Neural cell (in vitro differentiated cells): ENCODE measurements around the gene USP17L30.
"Not testable (repeated sequence)": the region's sequence is repeated elsewhere in the genome, so short reads cannot be mapped to it uniquely, and the experiment has no call there.

Source experiments
- EP300 ChIP-seq: fragments of 450-650 bp; conservative IDR thresholded peaks from 2 replicates; pipeline ENCODE4 v1.6.1; 2014; ENCODE audit warnings: antibody characterized with exemption, mild to moderate bottlenecking, moderate library complexity; ENCODE audit not compliant: poor library complexity, severe bottlenecking
- MXI1 ChIP-seq: fragments of 450-650 bp; conservative IDR thresholded peaks from 2 replicates; pipeline ENCODE4 v1.6.1; 2014; ENCODE audit warnings: antibody characterized with exemption, mild to moderate bottlenecking; ENCODE audit not compliant: poor library complexity, severe bottlenecking
- RAD21 ChIP-seq: fragments of 450-650 bp; conservative IDR thresholded peaks from 2 replicates; pipeline ENCODE4 v1.6.1; 2014; ENCODE audit warnings: antibody characterized with exemption, mild to moderate bottlenecking, moderate library complexity
- TF ChIP-seq, protein P1 (sequence below): fragments of 450-650 bp; IDR thresholded peaks from 2 replicates; pipeline ENCODE4 v1.5.1; 2014; ENCODE audit warnings: antibody characterized with exemption, mild to moderate bottlenecking, moderate library complexity; ENCODE audit not compliant: poor library complexity, severe bottlenecking

DNA sequence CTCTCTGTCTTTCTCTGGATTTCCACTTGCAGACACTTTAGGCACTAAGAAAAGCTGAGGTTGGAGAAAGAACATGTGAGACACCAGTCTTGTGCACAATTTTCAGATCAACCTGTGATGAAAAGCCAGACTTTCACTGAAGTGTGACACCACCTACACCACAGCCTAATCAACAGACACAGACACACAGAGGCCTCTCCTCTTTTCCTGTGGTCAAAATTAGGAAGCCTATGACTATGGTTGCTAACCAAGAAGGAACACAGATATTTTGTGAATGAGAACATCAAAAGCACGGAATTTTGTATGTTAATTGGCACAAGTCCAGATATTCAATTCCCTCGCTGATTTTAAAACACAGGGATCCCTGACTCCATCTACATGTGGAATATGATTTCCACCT is 26.1 kb downstream of the USP17L30 start:
- TF ChIP-seq, protein P1, sequence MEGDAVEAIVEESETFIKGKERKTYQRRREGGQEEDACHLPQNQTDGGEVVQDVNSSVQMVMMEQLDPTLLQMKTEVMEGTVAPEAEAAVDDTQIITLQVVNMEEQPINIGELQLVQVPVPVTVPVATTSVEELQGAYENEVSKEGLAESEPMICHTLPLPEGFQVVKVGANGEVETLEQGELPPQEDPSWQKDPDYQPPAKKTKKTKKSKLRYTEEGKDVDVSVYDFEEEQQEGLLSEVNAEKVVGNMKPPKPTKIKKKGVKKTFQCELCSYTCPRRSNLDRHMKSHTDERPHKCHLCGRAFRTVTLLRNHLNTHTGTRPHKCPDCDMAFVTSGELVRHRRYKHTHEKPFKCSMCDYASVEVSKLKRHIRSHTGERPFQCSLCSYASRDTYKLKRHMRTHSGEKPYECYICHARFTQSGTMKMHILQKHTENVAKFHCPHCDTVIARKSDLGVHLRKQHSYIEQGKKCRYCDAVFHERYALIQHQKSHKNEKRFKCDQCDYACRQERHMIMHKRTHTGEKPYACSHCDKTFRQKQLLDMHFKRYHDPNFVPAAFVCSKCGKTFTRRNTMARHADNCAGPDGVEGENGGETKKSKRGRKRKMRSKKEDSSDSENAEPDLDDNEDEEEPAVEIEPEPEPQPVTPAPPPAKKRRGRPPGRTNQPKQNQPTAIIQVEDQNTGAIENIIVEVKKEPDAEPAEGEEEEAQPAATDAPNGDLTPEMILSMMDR: not testable (repeated sequence)
- TF ChIP-seq RAD21, EP300, MXI1: not testable (repeated sequence)
